Kidney (tissue), 14 donors: ENCODE measurements around the gene IFRD2. TPM values are rescaled to one million over a fixed set of nuclear protein-coding genes. Genes with fewer than 3 reads are reported as not detected.

Experiments
- DNase-seq, 5 donors: peaks; one replicate each; pipeline ENCODE4 v3.0.0-alpha.2; 2013 to 2020
- FAIRE-seq: peaks from 2 replicates; lab custom pipeline; 2012; peaks lifted over from hg19 to GRCh38; lab: Jason Lieb, UNC
- H3K27ac ChIP-seq, 2 donors: one replicate each; pipeline ENCODE4 v1.7.0; 2013; ENCODE audit warnings: low read depth in 2 of 2, low read length in 2 of 2, inconsistent platforms in 1 of 2
- H3K27me3 ChIP-seq: one replicate; pipeline ENCODE4 v1.7.1; 2013; ENCODE audit warnings: low read length, inconsistent platforms; ENCODE audit not compliant: control insufficient read depth, insufficient read depth
- H3K36me3 ChIP-seq, 3 donors: one replicate each; pipeline versions ENCODE4 v1.7.0 to v1.7.1; 2013; ENCODE audit warnings: low read length in 3 of 3, control low read depth in 1 of 3, inconsistent platforms in 1 of 3; ENCODE audit not compliant: insufficient read depth in 3 of 3, control insufficient read depth in 2 of 3
- H3K4me1 ChIP-seq, 3 donors: one replicate each; pipeline versions ENCODE4 v1.7.0 to v1.7.1; 2013; ENCODE audit warnings: low read length in 3 of 3, inconsistent platforms in 1 of 3, low read depth in 1 of 3; ENCODE audit not compliant: control insufficient read depth in 2 of 3, insufficient read depth in 2 of 3
- H3K4me3 ChIP-seq, 3 donors: one replicate each; pipeline versions ENCODE4 v1.7.0 to v1.8.1; 2013; ENCODE audit warnings: low read length in 3 of 3, control low read depth in 1 of 3, inconsistent platforms in 1 of 3
- H3K9ac ChIP-seq, 3 donors: one replicate each; pipeline versions ENCODE4 v1.7.0 to v1.7.1; 2013; ENCODE audit warnings: low read length in 3 of 3, control low read depth in 1 of 3, inconsistent platforms in 1 of 3
- H3K9me3 ChIP-seq, 3 donors: one replicate each; pipeline versions ENCODE4 v1.7.0 to v1.7.1; 2013; ENCODE audit warnings: low read length in 3 of 3, control low read depth in 1 of 3, inconsistent platforms in 1 of 3; ENCODE audit not compliant: control insufficient read depth in 2 of 3, insufficient read depth in 1 of 3
- intact Hi-C: fragments of 100-400 bp; cut with DNase I; formaldehyde crosslinking; loops from one replicate; pipeline ENCODE4 v1.11.1; 2022
- polyA plus RNA-seq: library from polyadenylated mRNA; stranded (reverse); fragments of 350-450 nt; fragmentation: Illumina TruSeq; extraction: RNeasy Lipid Tissue Mini Kit (QIAGEN cat#74804); gene quantifications from one replicate; pipeline ENCODE4 v1.2.3, GENCODE V29; 2014; ENCODE audit warnings: low read depth, low replicate concordance; ENCODE audit not compliant: insufficient read depth
- total RNA-seq: library from RNA; stranded (reverse); fragmentation: NEBNext Ultra II Directional; extraction: Animal tissue kit (Norgen Biotek cat#: 25700); gene quantifications from one replicate; pipeline ENCODE4 v1.2.1, GENCODE V29; 2021
- TF ChIP-seq, protein P1 (sequence below): IDR thresholded peaks from 3 replicates; pipeline ENCODE4 v1.5.1; 2012; ENCODE audit warnings: mild to moderate bottlenecking, moderate library complexity, borderline replicate concordance; ENCODE audit not compliant: insufficient read depth; ENCODE audit errors: extremely low read depth
- donor health status: control.
- donor health status: control.
- donor health status: control.
- donor health status: control.
- donor health status: control.
- donor health status: DM: yes; HTN: yes; CAD: no.
- donor health status: Normal renal cell carcinoma (clear cell type).

IFRD2 gene
- total and polyA plus RNA-seq, 2 donors from 2014 or later = 54.1 to 78.1 TPM

DNA sequence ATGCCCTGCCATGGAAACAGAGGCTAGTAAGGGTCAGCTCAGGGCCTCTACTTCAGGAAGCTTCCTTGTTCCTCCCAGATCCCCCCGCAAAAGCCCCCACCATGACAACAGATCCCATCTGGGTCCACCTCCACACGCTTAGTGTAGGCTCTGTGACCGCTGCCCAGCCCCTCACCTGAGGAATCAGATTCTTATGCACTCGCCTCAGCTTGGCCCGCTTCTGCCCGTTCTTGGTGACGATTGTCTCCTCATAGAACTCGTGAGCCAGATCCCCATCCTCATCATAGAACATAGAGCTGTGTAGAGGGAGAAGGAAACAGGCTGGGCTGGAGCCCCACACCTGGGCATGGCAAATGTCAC is 33.9 kb upstream of the IFRD2 start:
- Histone ChIP-seq H3K9me3 (no peaks in the 10 kb centered on the region), H3K4me1 (peaks cover 0 to 28% (median 12%) of the 10 kb centered on the region in 3 donors), H3K27me3 (no peaks in the 10 kb centered on the region), H3K9ac (no peak overlapping the region), H3K27ac (no peak overlapping the region), H3K36me3 (peaks cover 4 to 31% (median 15%) of the 10 kb centered on the region in 3 donors), H3K4me3 (no peak overlapping the region)
- DNase-seq = no peak
- intact Hi-C loops = no loop called here
- TF ChIP-seq, protein P1, sequence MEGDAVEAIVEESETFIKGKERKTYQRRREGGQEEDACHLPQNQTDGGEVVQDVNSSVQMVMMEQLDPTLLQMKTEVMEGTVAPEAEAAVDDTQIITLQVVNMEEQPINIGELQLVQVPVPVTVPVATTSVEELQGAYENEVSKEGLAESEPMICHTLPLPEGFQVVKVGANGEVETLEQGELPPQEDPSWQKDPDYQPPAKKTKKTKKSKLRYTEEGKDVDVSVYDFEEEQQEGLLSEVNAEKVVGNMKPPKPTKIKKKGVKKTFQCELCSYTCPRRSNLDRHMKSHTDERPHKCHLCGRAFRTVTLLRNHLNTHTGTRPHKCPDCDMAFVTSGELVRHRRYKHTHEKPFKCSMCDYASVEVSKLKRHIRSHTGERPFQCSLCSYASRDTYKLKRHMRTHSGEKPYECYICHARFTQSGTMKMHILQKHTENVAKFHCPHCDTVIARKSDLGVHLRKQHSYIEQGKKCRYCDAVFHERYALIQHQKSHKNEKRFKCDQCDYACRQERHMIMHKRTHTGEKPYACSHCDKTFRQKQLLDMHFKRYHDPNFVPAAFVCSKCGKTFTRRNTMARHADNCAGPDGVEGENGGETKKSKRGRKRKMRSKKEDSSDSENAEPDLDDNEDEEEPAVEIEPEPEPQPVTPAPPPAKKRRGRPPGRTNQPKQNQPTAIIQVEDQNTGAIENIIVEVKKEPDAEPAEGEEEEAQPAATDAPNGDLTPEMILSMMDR = no peak
- FAIRE-seq = no peak

DNA sequence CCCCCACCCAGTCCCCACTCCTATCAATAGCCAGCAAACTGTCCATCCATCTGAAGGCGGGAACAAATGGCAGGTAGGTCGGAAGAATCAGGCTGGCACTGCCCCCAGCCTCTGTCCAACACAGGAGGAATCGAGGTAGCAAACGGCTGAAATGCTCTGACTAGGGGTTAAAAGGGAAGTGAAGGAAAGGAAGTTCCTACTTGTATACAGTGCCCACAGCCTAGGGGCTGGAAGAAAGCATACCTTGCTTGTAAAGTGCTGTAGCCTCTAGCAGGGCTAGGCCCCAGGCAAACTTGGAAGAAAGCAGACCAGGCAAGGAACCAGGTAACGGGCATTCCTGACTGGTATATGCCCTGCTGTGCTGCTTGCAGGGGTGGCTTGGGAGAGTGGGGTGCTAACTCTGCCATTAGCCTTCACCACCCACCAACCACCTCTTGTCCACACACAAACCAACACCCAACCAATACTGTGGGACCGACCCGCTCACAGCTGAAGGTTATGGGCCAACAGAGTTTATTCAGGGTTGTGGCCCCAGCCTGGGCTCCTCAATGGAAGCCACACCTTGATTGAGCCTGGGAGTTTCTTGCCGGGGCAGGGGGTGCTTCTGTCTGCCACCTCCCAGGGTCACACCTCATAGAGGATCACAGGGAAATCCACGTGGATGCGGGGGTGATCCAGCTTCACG is 33.4 kb upstream of the IFRD2 start:
- no peaks in the 10 kb centered on the region for H3K27me3 ChIP-seq
- TF ChIP-seq, protein P1 = no peak
- no peak overlapping the region for H3K4me3 ChIP-seq
- peaks cover 3 to 25% (median 10%) of the 10 kb centered on the region in 3 donors for H3K36me3 ChIP-seq
- DNase-seq (no peak), FAIRE-seq (no peak)
- intact Hi-C loops = no loop called here
- H3K4me1 ChIP-seq = peaks cover 0 to 30% (median 14%) of the 10 kb centered on the region in 3 donors
- H3K9me3 ChIP-seq = no peaks in the 10 kb centered on the region
- no peak overlapping the region for H3K27ac ChIP-seq
- H3K9ac ChIP-seq = no peak overlapping the region

DNA sequence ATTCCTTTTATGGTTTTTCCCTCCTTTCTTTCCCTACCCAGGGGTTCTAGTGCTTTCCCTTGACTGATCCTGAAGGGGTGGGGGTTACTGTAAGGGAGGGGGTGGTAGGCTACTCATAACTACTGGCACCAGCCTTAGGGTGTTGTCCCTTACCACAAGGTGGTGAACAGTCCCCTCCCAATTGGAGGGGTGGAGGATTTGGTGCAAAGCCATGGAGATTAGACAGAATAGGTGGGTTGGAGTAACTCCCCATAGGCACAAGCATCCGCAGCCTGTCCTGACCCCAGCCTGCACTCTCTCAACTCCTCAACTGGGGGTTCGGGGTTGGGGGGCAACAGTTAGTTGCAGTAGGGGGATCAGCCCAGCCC is 32.9 kb upstream of the IFRD2 start:
- no peak for DNase-seq
- no peak overlapping the region for H3K27ac ChIP-seq
- no peak overlapping the region for H3K4me3 ChIP-seq
- intact Hi-C loops = no loop called here
- no peak for FAIRE-seq
- H3K36me3 ChIP-seq = peaks cover 3 to 20% (median 6%) of the 10 kb centered on the region in 3 donors
- no peaks in the 10 kb centered on the region for H3K9me3 ChIP-seq
- H3K9ac ChIP-seq = no peak overlapping the region
- TF ChIP-seq, protein P1 = no peak
- H3K4me1 ChIP-seq = peaks cover under 1 to 35% (median 19%) of the 10 kb centered on the region in 3 donors
- no peaks in the 10 kb centered on the region for H3K27me3 ChIP-seq
